ENCODE data around the gene C2orf78.

The C2orf78 gene

DNA sequence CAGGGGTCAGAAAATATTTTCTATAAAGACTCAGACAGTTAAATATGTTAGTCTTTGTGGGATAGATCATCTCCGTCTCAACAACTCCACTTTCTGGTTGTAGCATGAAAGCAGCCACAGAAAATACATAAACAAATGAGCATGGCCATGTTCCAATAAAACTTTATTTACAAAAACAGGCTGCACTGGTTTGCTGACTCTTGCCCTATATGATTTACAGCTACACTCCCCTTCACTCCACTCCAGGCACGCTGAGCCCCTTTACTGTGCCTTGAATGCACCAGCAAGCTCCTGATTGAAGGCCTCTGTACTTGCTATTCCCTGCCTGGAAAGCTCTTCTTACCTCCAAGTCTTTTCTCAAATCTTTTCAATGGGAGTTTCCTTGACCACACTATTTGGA lies 39.0 kb downstream of the C2orf78 start:
- TF ChIP-seq, protein P1, sequence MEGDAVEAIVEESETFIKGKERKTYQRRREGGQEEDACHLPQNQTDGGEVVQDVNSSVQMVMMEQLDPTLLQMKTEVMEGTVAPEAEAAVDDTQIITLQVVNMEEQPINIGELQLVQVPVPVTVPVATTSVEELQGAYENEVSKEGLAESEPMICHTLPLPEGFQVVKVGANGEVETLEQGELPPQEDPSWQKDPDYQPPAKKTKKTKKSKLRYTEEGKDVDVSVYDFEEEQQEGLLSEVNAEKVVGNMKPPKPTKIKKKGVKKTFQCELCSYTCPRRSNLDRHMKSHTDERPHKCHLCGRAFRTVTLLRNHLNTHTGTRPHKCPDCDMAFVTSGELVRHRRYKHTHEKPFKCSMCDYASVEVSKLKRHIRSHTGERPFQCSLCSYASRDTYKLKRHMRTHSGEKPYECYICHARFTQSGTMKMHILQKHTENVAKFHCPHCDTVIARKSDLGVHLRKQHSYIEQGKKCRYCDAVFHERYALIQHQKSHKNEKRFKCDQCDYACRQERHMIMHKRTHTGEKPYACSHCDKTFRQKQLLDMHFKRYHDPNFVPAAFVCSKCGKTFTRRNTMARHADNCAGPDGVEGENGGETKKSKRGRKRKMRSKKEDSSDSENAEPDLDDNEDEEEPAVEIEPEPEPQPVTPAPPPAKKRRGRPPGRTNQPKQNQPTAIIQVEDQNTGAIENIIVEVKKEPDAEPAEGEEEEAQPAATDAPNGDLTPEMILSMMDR (IDR thresholded peaks at IDR 0.05; ENCODE audit: low read length, missing control alignments), result no peak
- no peak for DNase-seq (ENCODE audit: low read depth)
- H3K4me3 ChIP-seq (replicated peaks; ENCODE audit: low read depth, low read length), result no peak overlapping the region

DNA sequence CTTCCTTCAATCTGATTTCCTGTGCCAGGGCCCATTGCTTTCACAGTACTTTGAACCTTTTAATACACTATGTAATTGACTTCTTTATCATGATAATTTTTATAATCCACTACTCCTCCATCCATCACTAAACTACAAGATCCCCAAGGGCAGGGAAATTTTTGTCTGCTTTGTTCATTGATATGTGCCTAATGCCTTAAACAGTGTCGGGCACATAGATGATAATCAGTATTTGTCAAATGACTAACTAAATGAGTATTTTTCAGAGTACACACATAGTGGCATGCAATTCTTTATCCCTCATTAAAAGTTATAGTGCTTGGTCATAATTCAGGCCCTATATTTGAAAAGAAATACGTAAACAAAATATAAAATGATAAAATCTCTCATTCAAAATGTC lies 39.4 kb downstream of the C2orf78 start:
- no peak overlapping the region for H3K4me3 ChIP-seq (replicated peaks; ENCODE audit: low read depth, low read length)
- TF ChIP-seq, protein P1 (IDR thresholded peaks at IDR 0.05; ENCODE audit: low read length, missing control alignments), result no peak
- no peak for DNase-seq (ENCODE audit: low read depth)

DNA sequence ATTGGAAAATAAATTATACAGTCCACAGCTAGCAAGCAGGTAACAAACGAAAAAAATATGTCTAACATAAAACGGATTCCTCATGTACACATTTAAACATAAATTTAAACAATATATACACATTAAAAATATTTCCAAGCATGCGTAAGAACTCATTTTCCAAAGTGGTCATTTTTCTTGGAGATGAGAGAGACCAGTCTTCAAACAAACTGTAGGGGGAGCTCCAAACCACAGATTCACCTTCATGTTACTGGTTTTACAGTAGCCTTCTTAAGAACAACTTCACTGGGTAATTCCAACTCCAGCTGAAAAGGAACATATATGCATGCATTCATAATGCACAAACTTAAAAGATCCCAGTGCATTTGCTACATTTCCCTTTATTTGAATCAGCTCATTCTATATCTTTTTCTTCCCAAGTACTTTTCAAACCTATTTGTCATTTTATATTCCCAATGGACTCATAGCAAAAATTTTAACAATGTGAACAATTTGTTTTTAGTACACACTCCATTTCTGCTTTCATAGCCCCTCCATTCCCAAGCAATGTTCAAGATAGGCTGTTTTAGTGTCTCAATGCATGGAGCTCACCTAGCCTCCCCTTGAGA lies 40.0 kb downstream of the C2orf78 start:
- no peak overlapping the region for H3K4me3 ChIP-seq (replicated peaks; ENCODE audit: low read depth, low read length)
- TF ChIP-seq, protein P1 (IDR thresholded peaks at IDR 0.05; ENCODE audit: low read length, missing control alignments), result peak; percentile 88
- DNase-seq (ENCODE audit: low read depth), result peak; percentile 95

DNA sequence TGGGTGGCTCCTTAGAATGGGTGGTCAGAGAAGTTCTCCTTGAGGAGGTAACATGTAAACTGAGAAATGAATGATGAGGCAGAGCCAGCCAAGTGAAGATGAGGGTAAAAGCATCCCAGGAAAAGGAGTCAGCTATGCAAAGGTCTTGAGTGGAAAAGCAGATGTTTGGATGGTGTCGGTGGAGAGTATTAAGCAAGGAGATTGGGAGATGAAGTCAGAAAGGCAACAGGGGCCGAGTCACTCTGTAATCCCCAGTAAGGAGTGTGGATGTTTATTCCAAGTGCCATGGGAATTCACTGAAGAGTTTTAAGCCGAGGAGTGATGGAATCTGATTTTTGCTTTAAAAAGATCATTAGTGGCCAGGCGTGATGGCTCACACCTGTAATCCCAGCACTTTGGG lies 41.4 kb downstream of the C2orf78 start:
- TF ChIP-seq, protein P1 (IDR thresholded peaks at IDR 0.05; ENCODE audit: low read length, missing control alignments), result no peak
- DNase-seq (ENCODE audit: low read depth), result no peak
- H3K4me3 ChIP-seq (replicated peaks; ENCODE audit: low read depth, low read length), result no peak overlapping the region

DNA sequence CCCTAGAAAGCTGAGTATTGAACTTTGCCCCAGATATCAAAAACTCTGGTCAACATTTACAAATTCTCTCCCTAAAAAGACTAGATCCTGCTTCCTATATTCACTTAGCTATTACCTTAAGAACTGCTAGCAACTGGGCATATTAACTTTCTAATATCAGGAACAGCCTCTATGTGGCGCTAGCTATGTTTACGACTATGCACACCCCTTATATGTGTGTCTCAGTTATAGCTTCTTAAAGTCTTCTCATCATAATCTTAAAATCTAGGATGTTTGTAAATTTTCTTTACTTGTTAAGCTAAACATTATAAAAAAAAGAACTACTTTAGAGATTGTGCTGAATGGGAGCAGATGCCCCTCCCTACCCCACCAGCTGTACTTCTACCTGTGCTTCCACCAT lies 43.0 kb downstream of the C2orf78 start:
- TF ChIP-seq, protein P1 (IDR thresholded peaks at IDR 0.05; ENCODE audit: low read length, missing control alignments), result peak; percentile 54
- H3K4me3 ChIP-seq (replicated peaks; ENCODE audit: low read depth, low read length), result no peak overlapping the region
- peak; percentile 66 for DNase-seq (ENCODE audit: low read depth)

DNA sequence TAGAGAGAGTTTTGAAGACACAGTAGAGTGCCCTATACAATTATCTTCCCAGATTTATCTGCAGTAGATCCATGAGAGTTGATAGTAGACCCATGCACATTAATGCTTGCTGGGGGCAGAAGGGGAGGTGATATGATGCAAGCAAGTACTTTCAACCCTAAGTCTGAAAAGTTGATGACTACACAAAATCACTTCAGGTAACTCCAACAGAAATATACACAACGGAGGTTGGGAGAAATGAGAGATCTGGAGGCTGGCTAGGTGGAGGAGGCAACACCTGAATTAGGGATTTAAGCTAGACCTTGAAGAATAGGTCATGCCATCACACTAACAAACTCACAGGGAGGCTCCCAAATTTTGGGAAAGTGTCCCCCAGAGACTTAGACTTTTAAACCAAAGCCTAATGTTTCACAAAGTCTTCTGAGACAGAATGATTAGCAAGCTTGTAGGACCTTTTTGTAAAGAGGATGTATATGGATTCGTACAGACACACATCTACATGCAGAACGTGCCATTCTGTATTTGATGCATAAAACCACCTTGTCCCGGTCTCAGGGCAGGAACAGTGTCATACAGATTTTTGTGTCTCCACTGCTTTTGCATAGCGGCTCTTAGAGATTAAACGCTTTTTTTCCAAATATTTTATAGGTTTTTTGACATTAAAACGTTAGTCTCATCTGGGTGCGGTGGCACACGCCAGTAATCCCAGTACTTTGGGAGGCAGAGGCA lies 43.8 kb downstream of the C2orf78 start:
- TF ChIP-seq, protein P1 (IDR thresholded peaks at IDR 0.05; ENCODE audit: low read length, missing control alignments), result no peak
- DNase-seq (ENCODE audit: low read depth), result no peak
- no peak overlapping the region for H3K4me3 ChIP-seq (replicated peaks; ENCODE audit: low read depth, low read length)
